Hepatocyte (in vitro differentiated cells): ENCODE results near the gene ZNF208.
"Not testable (repeated sequence)": the region's sequence is repeated elsewhere in the genome, so short reads cannot be mapped to it uniquely, and the experiment has no call there.

Experiments
- EZH2 ChIP-seq: fragments of 200-600 bp; sonication (generic); IDR thresholded peaks from 2 replicates; pipeline ENCODE4 v1.6.1; 2016; ENCODE audit warnings: antibody characterized with exemption, mild to moderate bottlenecking, borderline replicate concordance
- EZH2phosphoT487 ChIP-seq: fragments of 200-600 bp; sonication (generic); IDR thresholded peaks from one replicate; pipeline ENCODE4 v1.6.1; 2018; ENCODE audit warnings: antibody characterized with exemption, mild to moderate bottlenecking, low read depth, moderate library complexity; ENCODE audit not compliant: unreplicated experiment, severe bottlenecking
- TF ChIP-seq, protein P1 (sequence below): fragments of 200-600 bp; sonication (generic); IDR thresholded peaks from 2 replicates; pipeline ENCODE4 v1.5.1; 2016; ENCODE audit warnings: antibody characterized with exemption, mild to moderate bottlenecking; ENCODE audit not compliant: poor library complexity

DNA sequence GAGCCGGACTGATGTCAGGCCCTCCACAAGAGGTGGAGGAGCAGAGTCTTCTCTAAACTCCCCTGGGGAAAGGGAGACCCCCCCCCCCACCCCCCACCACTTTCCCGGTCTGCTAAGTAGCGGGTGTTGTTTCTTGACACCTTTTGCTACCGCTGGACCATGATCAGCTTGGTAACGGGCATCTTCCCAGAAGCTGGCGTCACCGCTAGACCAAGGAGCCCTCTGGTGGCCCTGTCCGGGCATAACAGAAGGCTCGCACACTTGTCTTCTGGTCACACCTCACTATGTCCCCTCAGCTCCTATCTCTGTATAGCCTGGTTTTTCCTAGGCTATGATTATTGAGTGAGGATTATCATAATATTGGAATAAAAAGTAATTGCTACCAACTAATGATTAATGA lies 120.7 kb downstream of the ZNF208 start:
- TF ChIP-seq, protein P1, sequence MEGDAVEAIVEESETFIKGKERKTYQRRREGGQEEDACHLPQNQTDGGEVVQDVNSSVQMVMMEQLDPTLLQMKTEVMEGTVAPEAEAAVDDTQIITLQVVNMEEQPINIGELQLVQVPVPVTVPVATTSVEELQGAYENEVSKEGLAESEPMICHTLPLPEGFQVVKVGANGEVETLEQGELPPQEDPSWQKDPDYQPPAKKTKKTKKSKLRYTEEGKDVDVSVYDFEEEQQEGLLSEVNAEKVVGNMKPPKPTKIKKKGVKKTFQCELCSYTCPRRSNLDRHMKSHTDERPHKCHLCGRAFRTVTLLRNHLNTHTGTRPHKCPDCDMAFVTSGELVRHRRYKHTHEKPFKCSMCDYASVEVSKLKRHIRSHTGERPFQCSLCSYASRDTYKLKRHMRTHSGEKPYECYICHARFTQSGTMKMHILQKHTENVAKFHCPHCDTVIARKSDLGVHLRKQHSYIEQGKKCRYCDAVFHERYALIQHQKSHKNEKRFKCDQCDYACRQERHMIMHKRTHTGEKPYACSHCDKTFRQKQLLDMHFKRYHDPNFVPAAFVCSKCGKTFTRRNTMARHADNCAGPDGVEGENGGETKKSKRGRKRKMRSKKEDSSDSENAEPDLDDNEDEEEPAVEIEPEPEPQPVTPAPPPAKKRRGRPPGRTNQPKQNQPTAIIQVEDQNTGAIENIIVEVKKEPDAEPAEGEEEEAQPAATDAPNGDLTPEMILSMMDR = peak; percentile 13
- TF ChIP-seq EZH2, EZH2phosphoT487: not testable (repeated sequence)
